H9 (cell line): ENCODE results near the gene MAGI1. TPM values are rescaled to one million over a fixed set of nuclear protein-coding genes. Genes with fewer than 3 reads are reported as not detected.

Experiments used
- DNase-seq: peaks from one replicate; pipeline ENCODE4 v3.0.0-alpha.2; 2017
- H2AFZ ChIP-seq: one replicate; pipeline ENCODE4 v1.6.1; 2013; ENCODE audit warnings: mild to moderate bottlenecking, low read length, control low read depth, moderate library complexity
- H2AK5ac ChIP-seq: 2 replicates; pipeline ENCODE4 v1.6.1; 2013; ENCODE audit warnings: low read length, control low read depth, mixed read lengths; ENCODE audit not compliant: insufficient read length
- H2BK120ac ChIP-seq: one replicate; pipeline ENCODE4 v1.6.1; 2013; ENCODE audit warnings: low read depth, mild to moderate bottlenecking, low read length, control low read depth, inconsistent platforms; ENCODE audit not compliant: poor library complexity, severe bottlenecking
- H2BK12ac ChIP-seq: 2 replicates; pipeline ENCODE4 v1.6.1; 2013; ENCODE audit warnings: low read length, control low read depth, mixed read lengths, low read depth; ENCODE audit not compliant: insufficient read length
- H2BK15ac ChIP-seq: 2 replicates; pipeline ENCODE4 v1.6.1; 2013; ENCODE audit warnings: low read depth, low read length, control low read depth
- H2BK20ac ChIP-seq: one replicate; pipeline ENCODE4 v1.6.1; 2013; ENCODE audit warnings: low read depth, mild to moderate bottlenecking, low read length, control low read depth, inconsistent platforms; ENCODE audit not compliant: poor library complexity, severe bottlenecking
- H2BK5ac ChIP-seq: 2 replicates; pipeline ENCODE4 v1.6.1; 2013; ENCODE audit warnings: low read length, control low read depth, mixed read lengths; ENCODE audit not compliant: insufficient read length
- H3K14ac ChIP-seq: 2 replicates; pipeline ENCODE4 v1.6.1; 2013; ENCODE audit warnings: low read length, control low read depth; ENCODE audit not compliant: insufficient read depth
- H3K18ac ChIP-seq: 2 replicates; pipeline ENCODE4 v1.6.1; 2013; ENCODE audit warnings: low read depth, mild to moderate bottlenecking, mixed read lengths, low read length, control low read depth; ENCODE audit not compliant: insufficient read length
- H3K23ac ChIP-seq: 2 replicates; pipeline ENCODE4 v1.6.1; 2013; ENCODE audit warnings: low read length, control low read depth, mixed read lengths, low read depth; ENCODE audit not compliant: insufficient read length
- H3K23me2 ChIP-seq: 2 replicates; pipeline ENCODE4 v1.6.1; 2013; ENCODE audit warnings: low read depth, mild to moderate bottlenecking, mixed read lengths, low read length, control low read depth; ENCODE audit not compliant: insufficient read length, poor library complexity, severe bottlenecking
- H3K27ac ChIP-seq: 2 replicates; pipeline ENCODE4 v1.5.1; 2013; ENCODE audit warnings: low read length, control low read depth, mixed read lengths, low read depth; ENCODE audit not compliant: insufficient read length
- H3K27me3 ChIP-seq: 2 replicates; pipeline ENCODE4 v1.6.1; 2013; ENCODE audit warnings: low read length, control low read depth, inconsistent platforms; ENCODE audit not compliant: insufficient read depth
- H3K4ac ChIP-seq: 2 replicates; pipeline ENCODE4 v1.6.1; 2013; ENCODE audit warnings: low read depth, mild to moderate bottlenecking, control low read depth, inconsistent platforms, low read length, moderate library complexity
- H3K4me1 ChIP-seq: 2 replicates; pipeline ENCODE4 v1.6.1; 2013; ENCODE audit warnings: low read length, control low read depth, inconsistent platforms; ENCODE audit not compliant: insufficient read depth
- H3K4me2 ChIP-seq: 2 replicates; pipeline ENCODE4 v1.6.1; 2013; ENCODE audit warnings: low read length, control low read depth, mixed read lengths; ENCODE audit not compliant: insufficient read length, insufficient read depth
- H3K56ac ChIP-seq: 2 replicates; pipeline ENCODE4 v1.6.1; 2013; ENCODE audit warnings: low read depth, mild to moderate bottlenecking, mixed read lengths, low read length, control low read depth; ENCODE audit not compliant: insufficient read length
- H3K79me1 ChIP-seq: 2 replicates; pipeline ENCODE4 v1.6.1; 2013; ENCODE audit warnings: low read depth, mild to moderate bottlenecking, moderate library complexity, low read length, control low read depth, inconsistent platforms; ENCODE audit not compliant: insufficient read depth, poor library complexity, severe bottlenecking
- H3K79me2 ChIP-seq: 2 replicates; pipeline ENCODE4 v1.6.1; 2013; ENCODE audit warnings: low read length, control low read depth, inconsistent platforms; ENCODE audit not compliant: insufficient read depth
- H3K9ac ChIP-seq: 2 replicates; pipeline ENCODE4 v1.6.1; 2013; ENCODE audit warnings: low read length, control low read depth, mixed read lengths; ENCODE audit not compliant: insufficient read length; ENCODE audit errors: extremely low read depth
- H3K9me3 ChIP-seq: one replicate; pipeline ENCODE4 v1.6.1; 2013; ENCODE audit warnings: low read depth, low read length, inconsistent platforms; ENCODE audit not compliant: control insufficient read depth
- H3T11ph ChIP-seq: one replicate; pipeline ENCODE4 v1.6.1; 2013; ENCODE audit warnings: mild to moderate bottlenecking, low read length, control low read depth, inconsistent platforms
- H4K20me1 ChIP-seq: one replicate; pipeline ENCODE4 v1.6.1; 2013; ENCODE audit not compliant: control insufficient read depth, insufficient read length, insufficient read depth
- H4K5ac ChIP-seq: 2 replicates; pipeline ENCODE4 v1.6.1; 2013; ENCODE audit warnings: low read depth, mild to moderate bottlenecking, mixed read lengths, low read length, control low read depth; ENCODE audit not compliant: insufficient read length
- H4K8ac ChIP-seq: replicated peaks from 2 replicates; pipeline ENCODE4 v1.6.1; 2013; ENCODE audit warnings: low read length, control low read depth, mixed read lengths, low read depth; ENCODE audit not compliant: insufficient read length
- H4K91ac ChIP-seq: 2 replicates; pipeline ENCODE4 v1.6.1; 2013; ENCODE audit warnings: low read depth, mild to moderate bottlenecking, moderate library complexity, mixed read lengths, low read length, control low read depth; ENCODE audit not compliant: insufficient read length
- H3K27ac Mint-ChIP-seq, 3 experiments: 2 replicates in 2 of 3; 3 replicates in 1 of 3; pipeline ENCODE4 v1.8.0; 2020 to 2021; ENCODE audit warnings: mixed read lengths in 3 of 3, mild to moderate bottlenecking in 1 of 3, moderate library complexity in 1 of 3
- H3K27me3 Mint-ChIP-seq: 2 replicates; pipeline ENCODE4 v1.8.0; 2021; ENCODE audit warnings: low read depth, mild to moderate bottlenecking, moderate library complexity, mixed read lengths
- H3K36me3 Mint-ChIP-seq, 3 experiments: 2 replicates in 2 of 3; 3 replicates in 1 of 3; pipeline ENCODE4 v1.8.0; 2020 to 2021; ENCODE audit warnings: low read depth in 3 of 3, mixed read lengths in 3 of 3; ENCODE audit not compliant: insufficient read depth in 1 of 3
- H3K4me1 Mint-ChIP-seq, 2 experiments: 2 replicates each; pipeline ENCODE4 v1.8.0; 2020; ENCODE audit warnings: mixed read lengths in 2 of 2
- H3K4me3 Mint-ChIP-seq, 2 experiments: 2 replicates in 1 of 2; 3 replicates in 1 of 2; pipeline ENCODE4 v1.8.0; 2020 to 2021; ENCODE audit warnings: mild to moderate bottlenecking in 2 of 2, mixed read lengths in 2 of 2, moderate library complexity in 1 of 2
- H3K9me3 Mint-ChIP-seq, 2 experiments: 2 replicates in 1 of 2; 3 replicates in 1 of 2; pipeline ENCODE4 v1.8.0; 2020; ENCODE audit warnings: mild to moderate bottlenecking in 2 of 2, mixed read lengths in 2 of 2, moderate library complexity in 1 of 2
- WGBS: extraction: QIAGEN DNeasy Blood & Tissue Kit; methylation state at CpG from one replicate; pipeline ENCODE4 v1.1.7; 2013; ENCODE audit warnings: missing lambda C conversion rate, low lambda C conversion rate, mixed read lengths; ENCODE audit not compliant: insufficient read length; ENCODE audit errors: extremely low coverage; 5-methylcytosine and 5-hydroxymethylcytosine counted together
- total RNA-seq: library from RNA; stranded (reverse); gene quantifications from 2 replicates; pipeline ENCODE4 v1.2.1, GENCODE V29; 2021
- TF ChIP-seq, protein P1 (sequence below): fragments of 200-600 bp; sonication (generic); conservative IDR thresholded peaks from 3 replicates; pipeline ENCODE4 v1.8.0; 2021; ENCODE audit warnings: antibody characterized with exemption, mild to moderate bottlenecking

The MAGI1 gene
- total RNA-seq, 1 experiment from 2014 or later = 65.7 TPM

GRCh38 chr3:65406470-65406869, 632.2 kb downstream of the MAGI1 start:
- no peaks in the 10 kb centered on the region for H3K27me3 ChIP-seq
- no CpG with 5 or more reads among the region's 4 CpGs for WGBS
- Mint-ChIP-seq H3K9me3 (no peaks in the 10 kb centered on the region), H3K27ac (no peak overlapping the region; a peak in 1 of 7 replicates), H3K4me3 (no peak overlapping the region), H3K27me3 (no peaks in the 10 kb centered on the region), H3K4me1 (peaks cover 42 to 54% of the 10 kb centered on the region in 2 experiments), H3K36me3 (no peaks in the 10 kb centered on the region)
- H3K4me2 ChIP-seq = no peak overlapping the region
- H3K9me3 ChIP-seq = no peaks in the 10 kb centered on the region
- H3K23me2 ChIP-seq = no peaks in the 10 kb centered on the region
- H3K14ac ChIP-seq = no peak overlapping the region
- no peak overlapping the region for H2BK120ac ChIP-seq
- H2BK20ac ChIP-seq = no peak overlapping the region
- DNase-seq = no peak
- no peak overlapping the region for H3K4ac ChIP-seq
- no peak overlapping the region for H4K91ac ChIP-seq
- H3K4me1 ChIP-seq = peaks cover 8% of the 10 kb centered on the region; the same call in 1 of the 2 replicates
- H3K56ac ChIP-seq = no peak overlapping the region
- no peak overlapping the region for H3K23ac ChIP-seq
- no peak overlapping the region for H2BK15ac ChIP-seq
- no peak overlapping the region for H3T11ph ChIP-seq
- TF ChIP-seq, protein P1, sequence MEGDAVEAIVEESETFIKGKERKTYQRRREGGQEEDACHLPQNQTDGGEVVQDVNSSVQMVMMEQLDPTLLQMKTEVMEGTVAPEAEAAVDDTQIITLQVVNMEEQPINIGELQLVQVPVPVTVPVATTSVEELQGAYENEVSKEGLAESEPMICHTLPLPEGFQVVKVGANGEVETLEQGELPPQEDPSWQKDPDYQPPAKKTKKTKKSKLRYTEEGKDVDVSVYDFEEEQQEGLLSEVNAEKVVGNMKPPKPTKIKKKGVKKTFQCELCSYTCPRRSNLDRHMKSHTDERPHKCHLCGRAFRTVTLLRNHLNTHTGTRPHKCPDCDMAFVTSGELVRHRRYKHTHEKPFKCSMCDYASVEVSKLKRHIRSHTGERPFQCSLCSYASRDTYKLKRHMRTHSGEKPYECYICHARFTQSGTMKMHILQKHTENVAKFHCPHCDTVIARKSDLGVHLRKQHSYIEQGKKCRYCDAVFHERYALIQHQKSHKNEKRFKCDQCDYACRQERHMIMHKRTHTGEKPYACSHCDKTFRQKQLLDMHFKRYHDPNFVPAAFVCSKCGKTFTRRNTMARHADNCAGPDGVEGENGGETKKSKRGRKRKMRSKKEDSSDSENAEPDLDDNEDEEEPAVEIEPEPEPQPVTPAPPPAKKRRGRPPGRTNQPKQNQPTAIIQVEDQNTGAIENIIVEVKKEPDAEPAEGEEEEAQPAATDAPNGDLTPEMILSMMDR = no peak
- H3K9ac ChIP-seq = no peak overlapping the region
- H4K8ac ChIP-seq = no peak overlapping the region
- no peaks in the 10 kb centered on the region for H3K79me1 ChIP-seq
- H2BK12ac ChIP-seq = no peak overlapping the region
- H4K20me1 ChIP-seq = no peaks in the 10 kb centered on the region
- no peaks in the 10 kb centered on the region for H3K79me2 ChIP-seq
- H2AK5ac ChIP-seq = no peak overlapping the region
- H2BK5ac ChIP-seq = no peak overlapping the region
- no peak overlapping the region for H3K27ac ChIP-seq
- H4K5ac ChIP-seq = no peak overlapping the region
- no peak overlapping the region for H2AFZ ChIP-seq
- no peak overlapping the region for H3K18ac ChIP-seq
